ENCODE data around the gene CC2D2B. TPM values are rescaled to one million over a fixed set of nuclear protein-coding genes. Genes with fewer than 3 reads are reported as not detected.

Gene CC2D2B
- total RNA-seq, 1 experiment from 2014 or later, result 0.21 TPM

GRCh38 chr10:96049340-96049739, 141.6 kb downstream of the CC2D2B start:
- Histone ChIP-seq H3K27me3 (ENCODE audit: control insufficient read depth, insufficient read depth, low read length) (no peaks in the 10 kb centered on the region), H3K4me3 (ENCODE audit: low read depth in 2 of 2, low read length in 2 of 2) (no peak overlapping the region), H3K36me3 (ENCODE audit: control insufficient read depth, insufficient read depth, low read length) (peaks cover 15% of the 10 kb centered on the region; the same call in 1 of the 2 replicates), H3K9me3 (ENCODE audit: control insufficient read depth, insufficient read depth, low read depth, low read length) (no peaks in the 10 kb centered on the region), H3K27ac (ENCODE audit: low read length) (no peak overlapping the region), H3K4me1 (ENCODE audit: control insufficient read depth, insufficient read depth, low read length) (peaks cover 16% of the 10 kb centered on the region)
- no peak for ATAC-seq
- POLR2A ChIA-PET, result no interaction called here
- CTCF ChIA-PET, result no interaction called here
- BruUV-seq (replicated peaks), result no TSS peak
- in situ Hi-C loops (cut with HindIII; ENCODE audit: low pct_unique_long_range_greater_than_20kb, low sequenced_read_pairs) (no loop called here), intact Hi-C loops (cut with micrococcal nuclease; ENCODE audit: unreplicated experiment) (no loop called here)
- TF ChIP-seq REST (IDR thresholded peaks at IDR 0.05; ENCODE audit: insufficient read depth in 1 of 2, low read depth in 2 of 2, low read length in 1 of 2), result no peak
- DNase-seq (ENCODE audit: low read depth, low spot score), result no peak

- in situ Hi-C loops (cut with HindIII; ENCODE audit: low pct_unique_long_range_greater_than_20kb, low sequenced_read_pairs) (no loop called here), intact Hi-C loops (cut with micrococcal nuclease; ENCODE audit: unreplicated experiment) (no loop called here)
- Histone ChIP-seq H3K27me3 (ENCODE audit: control insufficient read depth, insufficient read depth, low read length) (no peaks in the 10 kb centered on the region), H3K9me3 (ENCODE audit: control insufficient read depth, insufficient read depth, low read depth, low read length) (no peaks in the 10 kb centered on the region), H3K36me3 (ENCODE audit: control insufficient read depth, insufficient read depth, low read length) (peaks cover 43% of the 10 kb centered on the region), H3K4me1 (ENCODE audit: control insufficient read depth, insufficient read depth, low read length) (no peaks in the 10 kb centered on the region), H3K27ac (ENCODE audit: low read length) (no peak overlapping the region), H3K4me3 (ENCODE audit: low read depth in 2 of 2, low read length in 2 of 2) (no peak overlapping the region)
- ChIA-PET CTCF (no interaction called here), POLR2A (no interaction called here)
- ATAC-seq (no peak), DNase-seq (ENCODE audit: low read depth, low spot score) (no peak)
- TF ChIP-seq TCF7L2 (IDR thresholded peaks at IDR 0.05; ENCODE audit: low read depth, low read length) (no peak), CTCF (IDR thresholded peaks at IDR 0.05) (no peak), REST (IDR thresholded peaks at IDR 0.05; ENCODE audit: insufficient read depth in 1 of 2, low read depth in 2 of 2, low read length in 1 of 2) (no peak), SIN3A (IDR thresholded peaks at IDR 0.05; ENCODE audit: borderline replicate concordance, insufficient read depth, low read depth, low read length) (no peak), POLR2AphosphoS5 (IDR thresholded peaks at IDR 0.05; ENCODE audit: low read depth, low read length) (no peak)
- no TSS peak for BruUV-seq (replicated peaks)
These were observed 146.2 kb downstream of the CC2D2B start for GRCh38 chr10:96053985-96054384.

Data from Panc1 (cell line).